ENCODE measurements around the gene AK6. TPM values are rescaled to one million over a fixed set of nuclear protein-coding genes. Genes with fewer than 3 reads are reported as not detected.
A peak's percentile ranks its signal among the peaks of the same experiment; 100 is the strongest.

Gene AK6
- total RNA-seq, 1 donor from 2014 or later, result 33.0 TPM

GRCh38 chr5:69364850-69365249, 4.5 kb downstream of the AK6 start:
- TF ChIP-seq CTCF (conservative IDR thresholded peaks at IDR 0.05; ENCODE audit: low read depth, low read length), result no peak
- no peak overlapping the region for H3K4me3 ChIP-seq (ENCODE audit: low read depth, low read length)
- DNase-seq (ENCODE audit: low read depth), result no peak

- H3K4me3 ChIP-seq (ENCODE audit: low read depth, low read length), result no peak overlapping the region
- DNase-seq (ENCODE audit: low read depth), result no peak
- peak; percentile 42 for TF ChIP-seq CTCF (conservative IDR thresholded peaks at IDR 0.05; ENCODE audit: low read depth, low read length)
Observed at GRCh38 chr5:69364414-69364813, 4.9 kb downstream of the AK6 start.

- no peak for DNase-seq (ENCODE audit: low read depth)
- no peak overlapping the region for H3K4me3 ChIP-seq (ENCODE audit: low read depth, low read length)
- TF ChIP-seq CTCF (conservative IDR thresholded peaks at IDR 0.05; ENCODE audit: low read depth, low read length), result no peak
Observed at GRCh38 chr5:69360442-69360841, 8.9 kb downstream of the AK6 start.

- H3K4me3 ChIP-seq (ENCODE audit: low read depth, low read length), result no peak overlapping the region
- DNase-seq (ENCODE audit: low read depth), result no peak
- TF ChIP-seq CTCF (conservative IDR thresholded peaks at IDR 0.05; ENCODE audit: low read depth, low read length), result no peak
Observed at GRCh38 chr5:69359699-69360098, 9.6 kb downstream of the AK6 start.

- H3K4me3 ChIP-seq (ENCODE audit: low read depth, low read length), result no peak overlapping the region
- DNase-seq (ENCODE audit: low read depth), result no peak
- no peak for TF ChIP-seq CTCF (conservative IDR thresholded peaks at IDR 0.05; ENCODE audit: low read depth, low read length)
Observed at GRCh38 chr5:69350664-69351063, 18.7 kb downstream of the AK6 start.

- no peak for DNase-seq (ENCODE audit: low read depth)
- TF ChIP-seq CTCF (conservative IDR thresholded peaks at IDR 0.05; ENCODE audit: low read depth, low read length), result no peak
- H3K4me3 ChIP-seq (ENCODE audit: low read depth, low read length), result no peak overlapping the region
Observed at GRCh38 chr5:69343083-69343482, 26.2 kb downstream of the AK6 start.

- DNase-seq (ENCODE audit: low read depth), result no peak
- TF ChIP-seq CTCF (conservative IDR thresholded peaks at IDR 0.05; ENCODE audit: low read depth, low read length), result no peak
Observed at GRCh38 chr5:69341520-69342161, 27.7 kb downstream of the AK6 start.

More at GRCh38 chr5:69341520-69342161, 27.7 kb downstream of the AK6 start:
- no peak overlapping the region for H3K4me3 ChIP-seq (ENCODE audit: low read depth, low read length)
